Measurements from ENCODE around the gene TRABD.
A peak's percentile ranks its signal among the peaks of the same experiment; 100 is the strongest.

TRABD gene

DNA sequence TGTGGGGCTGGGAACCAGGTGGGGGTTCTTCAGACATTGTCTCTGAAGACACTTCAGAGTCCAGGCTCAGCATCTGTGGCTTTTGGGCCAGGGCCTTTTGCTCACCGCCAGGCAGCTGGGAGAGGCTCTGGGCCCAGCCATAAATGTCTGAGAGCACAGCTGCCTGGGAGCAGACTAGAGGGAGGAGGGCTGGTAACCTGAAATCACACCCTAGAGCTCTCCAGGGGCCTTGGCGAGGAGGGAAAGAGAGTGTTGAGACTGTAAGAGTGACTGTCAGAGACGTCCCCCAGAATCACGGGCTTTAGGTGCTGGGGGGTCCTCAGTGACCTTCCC, 4.1 kb downstream of the TRABD start:
- Histone ChIP-seq H3K36me3 (ENCODE audit: control insufficient read depth in 2 of 2, insufficient read depth in 2 of 2, low read length in 2 of 2) (peaks cover 8 to 14% of the 10 kb centered on the region in 2 donors), H3K9ac (ENCODE audit: low read depth in 1 of 2, low read length in 2 of 2) (peak overlapping the region; percentile 82 to 83), H3K4me1 (ENCODE audit: control insufficient read depth in 2 of 2, insufficient read depth in 2 of 2, low read length in 2 of 2) (peaks cover 49 to 52% of the 10 kb centered on the region in 2 donors), H3K9me3 (ENCODE audit: control insufficient read depth in 2 of 2, low read length in 2 of 2) (no peaks in the 10 kb centered on the region), H3K27me3 (ENCODE audit: control insufficient read depth in 2 of 2, insufficient read depth in 2 of 2, low read length in 2 of 2) (no peaks in the 10 kb centered on the region), H3K27ac (ENCODE audit: low read depth in 2 of 2, low read length in 2 of 2) (peak overlapping the region; percentile 94 to 95), H3K4me3 (ENCODE audit: low read length in 2 of 2) (peak overlapping the region; percentile 79)

DNA sequence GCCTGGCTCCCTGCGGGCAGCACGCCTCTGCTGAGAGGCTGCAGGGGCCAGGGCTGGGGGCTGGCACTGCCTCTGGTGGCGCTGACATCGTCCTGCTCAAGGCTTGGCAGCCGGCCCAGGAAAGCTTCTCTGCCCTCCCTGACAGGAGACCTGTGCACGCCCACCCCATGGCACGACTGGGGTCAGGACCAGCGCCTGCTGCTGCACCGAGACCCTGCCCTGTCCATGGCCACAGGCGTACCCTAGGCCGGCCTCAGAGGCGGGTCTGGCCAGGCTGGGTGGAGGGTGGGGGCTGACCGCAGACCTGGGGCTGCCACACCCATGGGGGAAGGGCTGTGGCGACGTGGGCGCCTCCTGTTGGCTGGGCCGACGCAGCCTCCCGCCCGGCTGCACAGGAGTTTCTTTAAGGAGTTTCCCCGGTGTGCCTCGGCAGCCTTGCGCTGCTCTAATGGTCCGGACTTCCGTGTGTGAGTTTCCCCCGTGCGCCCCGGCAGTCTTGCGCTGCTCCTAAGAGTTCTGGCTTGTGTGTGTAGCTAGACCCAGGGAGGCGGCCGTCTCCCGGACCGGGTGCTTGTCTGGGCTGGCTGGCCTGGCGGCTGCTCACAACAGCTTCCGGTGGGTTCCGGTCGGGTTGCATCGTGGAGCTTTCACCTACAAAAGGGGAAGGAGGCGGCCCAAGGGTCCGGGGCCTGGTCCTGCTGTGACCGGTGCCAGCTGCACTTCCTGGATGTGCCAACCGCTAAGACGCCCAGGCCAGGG, 4.6 kb downstream of the TRABD start:
- no peaks in the 10 kb centered on the region for H3K9me3 ChIP-seq (ENCODE audit: control insufficient read depth in 2 of 2, low read length in 2 of 2)
- peaks cover 9 to 18% of the 10 kb centered on the region in 2 donors for H3K36me3 ChIP-seq (ENCODE audit: control insufficient read depth in 2 of 2, insufficient read depth in 2 of 2, low read length in 2 of 2)
- H3K27ac ChIP-seq (ENCODE audit: low read depth in 2 of 2, low read length in 2 of 2) = peak overlapping the region; percentile 94 to 95
- peak overlapping the region; percentile 79 for H3K4me3 ChIP-seq (ENCODE audit: low read length in 2 of 2)
- H3K4me1 ChIP-seq (ENCODE audit: control insufficient read depth in 2 of 2, insufficient read depth in 2 of 2, low read length in 2 of 2) = peaks cover 46 to 49% of the 10 kb centered on the region in 2 donors
- H3K27me3 ChIP-seq (ENCODE audit: control insufficient read depth in 2 of 2, insufficient read depth in 2 of 2, low read length in 2 of 2) = no peaks in the 10 kb centered on the region
- peak overlapping the region; percentile 82 to 83 for H3K9ac ChIP-seq (ENCODE audit: low read depth in 1 of 2, low read length in 2 of 2)

DNA sequence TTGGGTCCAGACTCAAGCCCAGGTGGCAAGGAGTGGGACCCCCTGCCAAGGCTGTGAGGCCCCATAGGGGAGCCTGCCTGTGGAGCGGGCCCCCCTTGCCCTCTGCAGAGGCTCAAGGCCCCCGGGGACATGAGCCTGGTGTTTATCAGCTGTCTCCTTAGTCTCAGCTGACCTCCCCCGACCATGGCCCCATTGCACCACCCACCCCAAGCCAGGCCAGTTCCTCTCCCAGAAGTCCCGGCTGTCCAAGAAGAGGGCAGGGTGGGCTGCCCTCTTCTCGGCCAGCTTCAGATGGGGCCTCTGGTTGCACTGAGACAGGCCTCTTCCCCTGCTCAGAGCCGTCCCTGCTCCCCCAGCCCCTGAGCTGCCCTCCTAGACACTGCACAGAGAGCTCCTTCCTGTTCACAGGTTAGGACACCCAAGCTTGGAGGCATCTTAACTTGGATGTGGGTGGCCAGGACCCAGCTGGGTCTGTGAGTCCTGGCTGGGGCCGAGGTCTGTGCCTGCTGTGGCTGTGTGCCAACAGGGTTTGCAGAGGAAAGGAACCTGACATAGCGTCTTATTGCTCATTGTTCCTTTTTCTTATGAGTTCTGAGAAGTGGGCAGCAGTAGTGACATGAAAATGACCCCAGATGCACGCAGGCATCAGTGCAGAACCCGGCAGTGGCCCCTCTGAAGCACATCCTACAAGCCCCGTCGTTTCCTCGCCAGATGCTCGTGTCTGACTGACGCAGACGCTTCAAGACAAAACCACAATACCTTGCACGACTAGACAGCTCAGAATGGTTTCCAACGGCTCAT, 5.4 kb downstream of the TRABD start:
- Histone ChIP-seq H3K36me3 (ENCODE audit: control insufficient read depth in 2 of 2, insufficient read depth in 2 of 2, low read length in 2 of 2) (peaks cover 13 to 18% of the 10 kb centered on the region in 2 donors), H3K4me3 (ENCODE audit: low read length in 2 of 2) (peak overlapping the region; percentile 79), H3K27me3 (ENCODE audit: control insufficient read depth in 2 of 2, insufficient read depth in 2 of 2, low read length in 2 of 2) (no peaks in the 10 kb centered on the region), H3K9ac (ENCODE audit: low read depth in 1 of 2, low read length in 2 of 2) (peak overlapping the region; percentile 82 to 83), H3K4me1 (ENCODE audit: control insufficient read depth in 2 of 2, insufficient read depth in 2 of 2, low read length in 2 of 2) (peaks cover 45 to 48% of the 10 kb centered on the region in 2 donors), H3K9me3 (ENCODE audit: control insufficient read depth in 2 of 2, low read length in 2 of 2) (no peaks in the 10 kb centered on the region), H3K27ac (ENCODE audit: low read depth in 2 of 2, low read length in 2 of 2) (peak overlapping the region; percentile 94 to 95)

DNA sequence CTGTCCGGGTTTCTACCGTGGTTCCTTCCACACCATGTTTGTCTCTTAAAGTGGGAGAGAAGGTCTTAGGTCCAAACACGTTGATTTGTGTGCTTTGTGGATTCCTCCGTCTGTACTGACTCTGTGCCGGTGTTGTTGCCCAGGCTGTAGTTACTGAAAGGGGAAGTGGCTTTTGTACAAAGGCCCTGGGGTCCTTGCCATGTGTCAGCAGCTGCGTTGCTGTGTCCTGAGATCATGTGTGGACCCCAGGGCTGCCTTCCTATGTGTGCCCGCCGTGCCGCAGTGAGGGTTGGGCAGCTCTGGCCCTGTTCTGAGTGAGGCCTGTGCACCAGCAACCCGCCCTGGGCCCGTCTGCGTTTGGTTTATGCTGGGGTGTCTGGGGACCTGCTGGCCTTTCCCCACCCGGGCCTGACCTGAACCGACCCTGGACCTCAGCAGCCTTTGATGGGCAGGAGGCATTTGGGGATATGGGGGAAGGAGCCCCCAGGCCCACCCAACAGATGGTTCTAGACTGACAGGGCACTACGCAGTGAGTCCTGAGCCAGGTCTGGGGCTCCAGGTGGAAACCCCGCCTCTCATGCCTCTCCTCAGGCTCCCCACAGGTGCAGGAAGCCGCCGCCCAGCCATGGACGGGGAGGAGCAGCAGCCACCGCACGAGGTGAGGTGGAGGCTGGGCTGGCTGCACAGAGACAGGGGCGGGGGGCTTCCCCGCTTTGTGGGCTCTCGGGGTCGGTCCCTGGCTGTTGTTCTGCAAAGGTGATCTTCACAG, 6.9 kb downstream of the TRABD start:
- H3K4me1 ChIP-seq (ENCODE audit: control insufficient read depth in 2 of 2, insufficient read depth in 2 of 2, low read length in 2 of 2) = peaks cover 36 to 39% of the 10 kb centered on the region in 2 donors
- H3K27ac ChIP-seq (ENCODE audit: low read depth in 2 of 2, low read length in 2 of 2) = peak overlapping the region; percentile 20 to 95
- H3K9ac ChIP-seq (ENCODE audit: low read depth in 1 of 2, low read length in 2 of 2) = no peak overlapping the region
- no peaks in the 10 kb centered on the region for H3K9me3 ChIP-seq (ENCODE audit: control insufficient read depth in 2 of 2, low read length in 2 of 2)
- peaks cover 16 to 20% of the 10 kb centered on the region in 2 donors for H3K36me3 ChIP-seq (ENCODE audit: control insufficient read depth in 2 of 2, insufficient read depth in 2 of 2, low read length in 2 of 2)
- peak overlapping the region in 1 of 2 donors; percentile 28 for H3K4me3 ChIP-seq (ENCODE audit: low read length in 2 of 2)
- H3K27me3 ChIP-seq (ENCODE audit: control insufficient read depth in 2 of 2, insufficient read depth in 2 of 2, low read length in 2 of 2) = no peaks in the 10 kb centered on the region

DNA sequence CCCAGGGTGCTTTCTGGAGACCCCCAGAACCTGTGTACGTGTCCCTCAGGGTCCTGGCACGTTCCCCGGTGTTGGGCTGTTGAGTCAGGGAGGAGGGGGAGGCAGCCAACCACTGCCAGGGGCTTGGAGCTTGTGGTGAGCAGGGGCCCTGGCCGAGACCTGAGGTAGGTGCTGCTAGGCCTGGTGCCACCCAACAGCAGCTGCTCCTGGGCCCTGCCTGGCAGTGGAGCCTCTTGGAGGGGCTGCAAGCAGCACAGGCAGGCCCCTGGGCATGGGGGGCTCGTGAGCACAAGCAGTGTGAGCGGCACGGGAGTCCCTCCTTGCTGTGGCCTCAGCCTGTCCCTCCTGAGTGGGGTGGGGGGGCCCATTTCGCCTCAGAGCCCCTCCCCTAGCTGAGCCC, 7.9 kb downstream of the TRABD start:
- Histone ChIP-seq H3K27me3 (ENCODE audit: control insufficient read depth in 2 of 2, insufficient read depth in 2 of 2, low read length in 2 of 2) (no peaks in the 10 kb centered on the region), H3K27ac (ENCODE audit: low read depth in 2 of 2, low read length in 2 of 2) (no peak overlapping the region), H3K4me1 (ENCODE audit: control insufficient read depth in 2 of 2, insufficient read depth in 2 of 2, low read length in 2 of 2) (peaks cover 36 to 39% of the 10 kb centered on the region in 2 donors), H3K36me3 (ENCODE audit: control insufficient read depth in 2 of 2, insufficient read depth in 2 of 2, low read length in 2 of 2) (peaks cover 20 to 23% of the 10 kb centered on the region in 2 donors), H3K9me3 (ENCODE audit: control insufficient read depth in 2 of 2, low read length in 2 of 2) (no peaks in the 10 kb centered on the region), H3K9ac (ENCODE audit: low read depth in 1 of 2, low read length in 2 of 2) (no peak overlapping the region), H3K4me3 (ENCODE audit: low read length in 2 of 2) (no peak overlapping the region)

DNA sequence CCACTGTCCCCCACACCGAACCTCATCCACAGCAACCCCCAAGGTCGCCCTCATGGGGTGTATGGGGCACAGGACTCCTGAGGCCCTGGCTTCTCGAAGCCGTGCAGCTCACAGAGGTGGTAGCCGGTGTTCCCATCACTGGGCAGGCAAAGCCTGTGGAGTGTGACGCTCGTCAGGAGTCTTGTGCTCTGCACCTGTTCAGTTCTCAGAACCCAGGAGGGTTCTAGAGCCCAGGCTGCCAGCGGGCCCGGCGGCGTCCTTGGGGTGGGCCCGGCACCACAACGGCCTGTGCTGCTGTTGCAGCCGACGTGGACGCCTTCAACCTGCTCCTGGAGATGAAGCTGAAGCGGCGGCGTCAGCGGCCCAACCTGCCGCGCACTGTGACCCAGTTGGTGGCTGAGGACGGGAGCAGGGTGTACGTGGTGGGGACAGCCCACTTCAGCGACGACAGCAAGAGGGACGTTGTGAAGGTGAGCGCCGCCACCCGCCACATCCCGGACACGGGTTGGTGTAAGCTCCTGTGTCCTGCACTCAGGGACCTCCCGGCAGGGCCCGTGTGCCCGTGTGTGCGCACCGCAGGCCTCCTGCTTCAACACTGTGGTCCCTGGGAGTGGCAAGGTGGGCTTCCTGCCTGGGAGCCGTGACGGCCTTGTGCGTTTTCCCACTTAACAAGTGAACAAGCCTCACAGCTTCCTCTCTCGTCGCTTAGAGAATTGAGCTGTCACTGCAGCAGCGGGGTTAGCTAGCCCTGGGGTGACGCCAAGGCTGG, 8.5 kb downstream of the TRABD start:
- Histone ChIP-seq H3K9ac (ENCODE audit: low read depth in 1 of 2, low read length in 2 of 2) (no peak overlapping the region), H3K4me1 (ENCODE audit: control insufficient read depth in 2 of 2, insufficient read depth in 2 of 2, low read length in 2 of 2) (peaks cover 32 to 34% of the 10 kb centered on the region in 2 donors), H3K9me3 (ENCODE audit: control insufficient read depth in 2 of 2, low read length in 2 of 2) (no peaks in the 10 kb centered on the region), H3K27ac (ENCODE audit: low read depth in 2 of 2, low read length in 2 of 2) (no peak overlapping the region), H3K36me3 (ENCODE audit: control insufficient read depth in 2 of 2, insufficient read depth in 2 of 2, low read length in 2 of 2) (peaks cover 20 to 23% of the 10 kb centered on the region in 2 donors), H3K4me3 (ENCODE audit: low read length in 2 of 2) (no peak overlapping the region), H3K27me3 (ENCODE audit: control insufficient read depth in 2 of 2, insufficient read depth in 2 of 2, low read length in 2 of 2) (no peaks in the 10 kb centered on the region)

DNA sequence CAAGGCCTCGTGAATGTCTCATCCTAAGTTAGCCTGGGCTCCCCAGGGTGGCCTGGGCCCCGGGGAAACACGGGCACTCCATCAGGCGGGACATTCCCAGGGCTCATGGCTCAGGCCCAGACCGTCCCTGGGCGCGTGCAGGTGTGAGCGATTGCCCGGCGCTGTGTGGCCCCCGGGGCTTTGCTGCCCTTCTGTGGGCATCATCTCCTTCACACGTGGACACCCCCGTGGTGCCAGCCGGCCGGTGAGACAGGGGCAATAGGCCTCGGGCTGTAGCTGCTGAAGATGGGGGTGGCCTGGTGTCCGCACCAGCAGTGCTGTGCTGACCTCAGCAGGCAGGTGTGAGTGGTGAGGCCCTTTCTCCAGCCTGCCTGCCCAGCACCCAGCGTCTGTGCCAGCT, 10.5 kb downstream of the TRABD start:
- H3K9me3 ChIP-seq (ENCODE audit: control insufficient read depth in 2 of 2, low read length in 2 of 2) = no peaks in the 10 kb centered on the region
- peaks cover 14 to 23% of the 10 kb centered on the region in 2 donors for H3K4me1 ChIP-seq (ENCODE audit: control insufficient read depth in 2 of 2, insufficient read depth in 2 of 2, low read length in 2 of 2)
- H3K27me3 ChIP-seq (ENCODE audit: control insufficient read depth in 2 of 2, insufficient read depth in 2 of 2, low read length in 2 of 2) = no peaks in the 10 kb centered on the region
- no peak overlapping the region for H3K4me3 ChIP-seq (ENCODE audit: low read length in 2 of 2)
- H3K27ac ChIP-seq (ENCODE audit: low read depth in 2 of 2, low read length in 2 of 2) = no peak overlapping the region
- H3K36me3 ChIP-seq (ENCODE audit: control insufficient read depth in 2 of 2, insufficient read depth in 2 of 2, low read length in 2 of 2) = peaks cover 20 to 23% of the 10 kb centered on the region in 2 donors
- H3K9ac ChIP-seq (ENCODE audit: low read depth in 1 of 2, low read length in 2 of 2) = no peak overlapping the region

DNA sequence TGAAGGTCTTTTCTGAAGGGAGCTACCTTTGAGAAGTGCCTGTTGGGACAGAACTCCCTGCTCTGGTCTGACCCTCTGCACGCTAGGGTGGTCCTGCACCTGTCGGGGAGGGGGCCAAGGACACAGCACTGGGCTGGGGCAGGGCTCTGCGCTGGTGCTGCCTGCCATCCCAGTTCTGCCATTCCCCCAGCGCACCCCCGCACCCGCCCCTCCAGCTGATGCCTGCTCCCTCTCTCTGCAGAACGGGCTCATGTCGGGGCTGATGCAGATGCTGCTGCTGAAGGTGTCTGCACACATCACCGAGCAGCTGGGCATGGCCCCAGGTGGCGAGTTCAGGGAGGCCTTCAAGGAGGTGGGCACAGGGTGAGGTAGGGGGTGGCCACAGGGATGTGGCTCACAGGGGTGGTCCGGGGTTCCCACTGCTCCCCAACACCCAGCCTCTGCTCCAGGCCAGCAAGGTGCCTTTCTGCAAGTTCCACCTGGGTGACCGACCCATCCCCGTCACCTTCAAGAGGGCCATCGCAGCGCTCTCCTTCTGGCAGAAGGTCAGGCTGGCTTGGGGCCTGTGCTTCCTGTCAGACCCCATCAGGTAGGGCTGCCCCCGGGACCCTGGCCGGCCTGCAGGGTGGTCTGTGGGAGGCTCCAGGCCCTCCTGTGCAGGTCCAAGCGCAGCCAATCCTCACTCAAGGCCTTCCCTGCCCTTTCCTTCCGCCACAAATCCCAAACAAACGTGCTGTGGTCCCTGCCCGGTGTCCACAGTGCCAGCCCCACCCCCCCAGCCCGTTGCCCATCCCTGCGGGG, 11.5 kb downstream of the TRABD start:
- Histone ChIP-seq H3K9ac (ENCODE audit: low read depth in 1 of 2, low read length in 2 of 2) (no peak overlapping the region), H3K36me3 (ENCODE audit: control insufficient read depth in 2 of 2, insufficient read depth in 2 of 2, low read length in 2 of 2) (peaks cover 20 to 23% of the 10 kb centered on the region in 2 donors), H3K9me3 (ENCODE audit: control insufficient read depth in 2 of 2, low read length in 2 of 2) (no peaks in the 10 kb centered on the region), H3K27me3 (ENCODE audit: control insufficient read depth in 2 of 2, insufficient read depth in 2 of 2, low read length in 2 of 2) (no peaks in the 10 kb centered on the region), H3K27ac (ENCODE audit: low read depth in 2 of 2, low read length in 2 of 2) (no peak overlapping the region), H3K4me3 (ENCODE audit: low read length in 2 of 2) (no peak overlapping the region), H3K4me1 (ENCODE audit: control insufficient read depth in 2 of 2, insufficient read depth in 2 of 2, low read length in 2 of 2) (peaks cover 11 to 21% of the 10 kb centered on the region in 2 donors)

Measured in mucosa of rectum (tissue), 2 donors.